GM23338 (cell line): Measurements from ENCODE around the gene NDUFS7.

Experiments
- EZH2 ChIP-seq: fragments of 200-600 bp; sonication (generic); IDR thresholded peaks from one replicate; pipeline ENCODE4 v1.8.0; 2017; ENCODE audit warnings: antibody characterized with exemption, mild to moderate bottlenecking, low read depth; ENCODE audit not compliant: unreplicated experiment
- POLR2AphosphoS5 ChIP-seq: IDR thresholded peaks from 2 replicates; pipeline ENCODE4 v1.6.1; 2016; ENCODE audit warnings: antibody characterized with exemption, low read depth
- TF ChIP-seq, protein P1 (sequence below), 2 experiments: fragments of 200-600 bp in 1 of 2; sonication (generic) in 1 of 2; conservative IDR thresholded peaks; 2 replicates each; pipeline versions ENCODE4 v1.5.1 to v1.6.1; 2016 to 2017; ENCODE audit warnings: antibody characterized with exemption in 2 of 2, low read depth in 2 of 2, mild to moderate bottlenecking in 2 of 2, moderate library complexity in 1 of 2

DNA sequence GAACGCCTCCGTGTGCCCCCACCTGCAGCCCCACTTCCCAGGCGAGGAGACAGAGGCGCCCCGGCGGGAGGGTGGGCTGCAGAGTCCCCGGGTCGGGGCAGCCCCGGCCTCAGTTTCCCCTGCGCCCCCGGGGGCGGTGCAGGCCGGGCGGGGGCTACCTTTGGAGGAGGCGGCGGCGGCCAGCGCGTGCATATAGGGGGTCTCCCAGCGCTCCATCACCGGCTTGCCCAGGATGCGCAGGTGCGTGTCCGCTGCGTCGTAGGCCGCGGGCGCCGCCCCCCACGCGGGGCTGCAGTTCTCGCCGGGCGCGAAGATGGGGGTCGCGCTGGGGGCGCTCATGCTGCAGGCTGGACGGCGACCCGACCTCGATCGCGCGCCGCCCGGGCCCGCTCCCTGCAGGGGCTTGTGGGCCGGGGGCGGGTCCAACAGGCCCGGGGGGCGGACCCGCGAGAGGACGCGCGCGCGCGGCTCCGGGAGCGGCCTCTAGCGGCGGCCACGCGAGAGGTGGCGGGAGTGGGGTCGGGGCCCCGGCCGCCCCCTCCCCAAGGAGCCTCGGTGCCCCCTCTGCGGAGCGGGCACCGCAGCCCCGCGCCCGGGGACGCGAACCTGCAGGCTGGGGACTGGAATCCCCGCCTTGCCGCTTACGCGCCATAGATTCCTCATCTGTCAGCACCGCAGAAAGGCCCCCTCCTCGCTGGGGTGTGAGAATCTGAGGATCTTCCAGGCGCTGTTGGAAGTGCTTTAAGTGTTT, 17.6 kb downstream of the NDUFS7 start, which contains the start of gene GAMT:
- TF ChIP-seq, protein P1, sequence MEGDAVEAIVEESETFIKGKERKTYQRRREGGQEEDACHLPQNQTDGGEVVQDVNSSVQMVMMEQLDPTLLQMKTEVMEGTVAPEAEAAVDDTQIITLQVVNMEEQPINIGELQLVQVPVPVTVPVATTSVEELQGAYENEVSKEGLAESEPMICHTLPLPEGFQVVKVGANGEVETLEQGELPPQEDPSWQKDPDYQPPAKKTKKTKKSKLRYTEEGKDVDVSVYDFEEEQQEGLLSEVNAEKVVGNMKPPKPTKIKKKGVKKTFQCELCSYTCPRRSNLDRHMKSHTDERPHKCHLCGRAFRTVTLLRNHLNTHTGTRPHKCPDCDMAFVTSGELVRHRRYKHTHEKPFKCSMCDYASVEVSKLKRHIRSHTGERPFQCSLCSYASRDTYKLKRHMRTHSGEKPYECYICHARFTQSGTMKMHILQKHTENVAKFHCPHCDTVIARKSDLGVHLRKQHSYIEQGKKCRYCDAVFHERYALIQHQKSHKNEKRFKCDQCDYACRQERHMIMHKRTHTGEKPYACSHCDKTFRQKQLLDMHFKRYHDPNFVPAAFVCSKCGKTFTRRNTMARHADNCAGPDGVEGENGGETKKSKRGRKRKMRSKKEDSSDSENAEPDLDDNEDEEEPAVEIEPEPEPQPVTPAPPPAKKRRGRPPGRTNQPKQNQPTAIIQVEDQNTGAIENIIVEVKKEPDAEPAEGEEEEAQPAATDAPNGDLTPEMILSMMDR (conservative IDR thresholded peaks at IDR 0.05; ENCODE audit: low read depth in 2 of 2): peak in 1 of 2 experiments; percentile 52; a peak in 2 of 4 replicates
- TF ChIP-seq POLR2AphosphoS5 (peak; percentile 67), EZH2 (no peak)
